PC-3 (cell line): ENCODE measurements around the gene MYO5C.

Experiments used
- EZH2phosphoT487 ChIP-seq: fragments of 300-600 bp; sonication (generic); IDR thresholded peaks from 2 replicates; pipeline ENCODE4 v1.6.1; 2018; ENCODE audit warnings: mild to moderate bottlenecking, antibody characterized with exemption, low read length, borderline replicate concordance
- TF ChIP-seq, protein P1 (sequence below): fragments of 300-600 bp; sonication (generic); conservative IDR thresholded peaks from 2 replicates; pipeline ENCODE4 v1.5.1; 2017; ENCODE audit warnings: antibody characterized with exemption, low read depth, mild to moderate bottlenecking, low read length

DNA sequence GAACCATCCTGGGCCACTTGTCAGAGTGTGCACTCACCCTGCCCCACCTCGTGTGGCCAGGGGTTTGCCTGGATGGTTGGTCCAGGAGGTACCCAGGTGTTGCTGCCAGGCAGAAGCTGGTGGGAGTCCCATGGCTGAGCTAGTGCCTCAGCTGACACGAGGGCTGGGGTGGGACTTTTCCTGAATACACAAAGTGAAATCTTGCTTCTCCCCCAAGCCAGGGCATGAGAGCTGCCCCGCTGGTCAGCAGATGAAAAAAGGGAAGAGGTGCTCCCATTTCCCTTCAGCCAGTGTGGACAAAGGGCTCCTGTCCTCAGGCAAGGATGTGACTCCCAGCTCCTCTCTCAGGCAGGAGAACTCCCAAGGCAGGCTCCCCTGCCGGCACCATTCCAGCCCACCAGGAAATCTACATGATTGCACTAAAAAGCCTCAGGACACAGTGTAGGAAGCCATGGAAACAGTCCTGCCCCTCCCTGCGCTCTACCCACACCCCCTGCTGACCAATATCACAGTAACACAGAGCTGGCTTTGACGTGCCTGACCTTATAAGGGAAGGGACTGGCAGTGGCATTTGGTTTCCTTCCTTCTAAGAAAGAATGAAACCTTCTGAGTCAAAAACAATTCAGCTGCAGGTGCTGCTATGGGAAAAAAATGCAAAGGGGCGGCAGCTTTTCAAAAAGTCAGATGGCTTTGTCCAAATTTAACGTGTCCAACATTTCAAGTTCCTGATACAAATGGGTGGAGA, 33.9 kb downstream of the MYO5C start:
- TF ChIP-seq, protein P1, sequence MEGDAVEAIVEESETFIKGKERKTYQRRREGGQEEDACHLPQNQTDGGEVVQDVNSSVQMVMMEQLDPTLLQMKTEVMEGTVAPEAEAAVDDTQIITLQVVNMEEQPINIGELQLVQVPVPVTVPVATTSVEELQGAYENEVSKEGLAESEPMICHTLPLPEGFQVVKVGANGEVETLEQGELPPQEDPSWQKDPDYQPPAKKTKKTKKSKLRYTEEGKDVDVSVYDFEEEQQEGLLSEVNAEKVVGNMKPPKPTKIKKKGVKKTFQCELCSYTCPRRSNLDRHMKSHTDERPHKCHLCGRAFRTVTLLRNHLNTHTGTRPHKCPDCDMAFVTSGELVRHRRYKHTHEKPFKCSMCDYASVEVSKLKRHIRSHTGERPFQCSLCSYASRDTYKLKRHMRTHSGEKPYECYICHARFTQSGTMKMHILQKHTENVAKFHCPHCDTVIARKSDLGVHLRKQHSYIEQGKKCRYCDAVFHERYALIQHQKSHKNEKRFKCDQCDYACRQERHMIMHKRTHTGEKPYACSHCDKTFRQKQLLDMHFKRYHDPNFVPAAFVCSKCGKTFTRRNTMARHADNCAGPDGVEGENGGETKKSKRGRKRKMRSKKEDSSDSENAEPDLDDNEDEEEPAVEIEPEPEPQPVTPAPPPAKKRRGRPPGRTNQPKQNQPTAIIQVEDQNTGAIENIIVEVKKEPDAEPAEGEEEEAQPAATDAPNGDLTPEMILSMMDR, result no peak
- no peak for TF ChIP-seq EZH2phosphoT487
